Prostate gland (tissue), 2 donors: Measurements from ENCODE around the gene PADI6. TPM values are rescaled to one million over a fixed set of nuclear protein-coding genes. Genes with fewer than 3 reads are reported as not detected.

Experiments
- DNase-seq: peaks from one replicate; pipeline ENCODE4 v3.0.0-alpha.2; 2019; ENCODE audit warnings: low spot score
- H3K27ac ChIP-seq, 2 donors: fragments of 200-600 bp; sonication (generic); 2 replicates each; pipeline ENCODE4 v1.5.1; 2017 to 2019
- H3K27me3 ChIP-seq: fragments of 200-600 bp; sonication (generic); replicated peaks from 2 replicates; pipeline ENCODE4 v1.5.1; 2019; ENCODE audit not compliant: insufficient read depth
- H3K36me3 ChIP-seq, 2 donors: fragments of 200-600 bp; sonication (generic); 1 replicate in 1 of 2; 2 replicates in 1 of 2; pipeline versions ENCODE4 v1.5.1 to v1.8.1; 2017 to 2019
- H3K4me1 ChIP-seq: fragments of 200-600 bp; sonication (generic); replicated peaks from 2 replicates; pipeline ENCODE4 v1.5.1; 2019
- H3K4me3 ChIP-seq, 2 donors: fragments of 200-600 bp; sonication (generic); 2 replicates each; pipeline ENCODE4 v1.5.1; 2017 to 2019
- H3K9me3 ChIP-seq: fragments of 200-600 bp; sonication (generic); 2 replicates; pipeline ENCODE4 v1.5.1; 2017
- CTCF ChIP-seq, 4 experiments: fragments of 200-600 bp in 2 of 4; fragments of 450-650 bp in 2 of 4; sonication (generic) in 2 of 4; IDR thresholded peaks; 1 replicate in 3 of 4; 2 replicates in 1 of 4; pipeline ENCODE4 v1.5.1; 2016 to 2019; ENCODE audit warnings: antibody characterized with exemption in 4 of 4, mild to moderate bottlenecking in 2 of 4, moderate library complexity in 2 of 4
- POLR2A ChIP-seq: fragments of 450-650 bp; IDR thresholded peaks from one replicate; pipeline ENCODE4 v1.6.1; 2016; ENCODE audit warnings: antibody characterized with exemption, mild to moderate bottlenecking
- POLR2AphosphoS5 ChIP-seq: sonication (generic); formaldehyde crosslinking; IDR thresholded peaks from one replicate; pipeline ENCODE4 v1.6.1; 2017; ENCODE audit warnings: antibody characterized with exemption
- WGBS: methylation state at CpG from one replicate; pipeline ENCODE4 v1.1.5; 2018; 5-methylcytosine and 5-hydroxymethylcytosine counted together
- intact Hi-C: fragments of 100-400 bp; cut with DNase I; formaldehyde crosslinking; loops from one replicate; pipeline ENCODE4 v1.14.2; 2022
- total RNA-seq, 2 donors: library from RNA; depleted of rRNA; stranded (reverse); fragments of >200 nt; gene quantifications; one replicate each; pipeline ENCODE4 v1.1.0, GENCODE V29; 2016

PADI6 gene
- total RNA-seq, 2 donors from 2014 or later, result not detected

DNA sequence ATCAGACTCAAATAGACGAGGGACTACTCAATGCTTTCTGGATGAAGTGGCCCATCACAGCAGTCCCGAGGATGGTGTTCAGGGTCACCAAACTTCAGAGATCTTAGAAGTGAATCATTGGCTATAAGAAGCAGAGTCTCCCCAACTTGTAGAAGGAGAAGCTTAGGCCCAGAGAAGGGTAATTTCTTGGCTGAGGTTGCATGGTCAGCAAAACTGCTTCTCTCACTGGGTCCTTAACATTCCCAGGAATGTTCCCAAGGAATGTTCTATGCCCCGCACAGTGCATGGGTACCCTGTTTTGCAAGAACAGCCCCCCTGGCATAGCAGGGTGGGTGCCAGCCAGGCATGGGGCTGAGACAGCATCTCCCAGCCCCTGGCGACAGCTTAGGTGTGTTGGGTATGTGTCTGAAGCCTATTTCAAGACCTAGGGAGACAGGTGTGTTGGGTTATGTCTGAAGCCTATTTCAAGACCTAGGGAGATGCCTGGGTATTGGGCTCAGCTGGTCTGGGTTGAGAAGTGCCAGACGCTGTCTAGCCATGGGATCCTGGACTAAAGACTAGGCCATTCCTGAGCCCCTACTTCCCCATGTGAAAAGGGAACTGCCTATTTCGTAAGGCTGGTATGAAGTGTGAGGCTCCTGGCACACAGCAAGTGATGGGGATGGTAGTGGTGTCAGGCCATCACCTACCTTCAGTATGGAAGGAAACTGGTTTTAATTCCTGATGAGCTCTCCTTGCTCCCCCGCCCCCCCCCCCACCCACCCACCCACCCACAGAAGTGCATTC, 26.1 kb downstream of the PADI6 start:
- no peak overlapping the region for H3K4me3 ChIP-seq
- intact Hi-C loops, result no loop called here
- no peak for DNase-seq
- TF ChIP-seq POLR2A (no peak), CTCF (IDR thresholded peaks at IDR 0.05) (no peak), POLR2AphosphoS5 (no peak)
- H3K9me3 ChIP-seq, result no peaks in the 10 kb centered on the region
- no peak overlapping the region for H3K27ac ChIP-seq
- 82% methylated on average over 7 of the region's 7 CpGs for WGBS
- H3K4me1 ChIP-seq, result peaks cover 3% of the 10 kb centered on the region
- H3K27me3 ChIP-seq, result no peaks in the 10 kb centered on the region
- H3K36me3 ChIP-seq, result no peaks in the 10 kb centered on the region

DNA sequence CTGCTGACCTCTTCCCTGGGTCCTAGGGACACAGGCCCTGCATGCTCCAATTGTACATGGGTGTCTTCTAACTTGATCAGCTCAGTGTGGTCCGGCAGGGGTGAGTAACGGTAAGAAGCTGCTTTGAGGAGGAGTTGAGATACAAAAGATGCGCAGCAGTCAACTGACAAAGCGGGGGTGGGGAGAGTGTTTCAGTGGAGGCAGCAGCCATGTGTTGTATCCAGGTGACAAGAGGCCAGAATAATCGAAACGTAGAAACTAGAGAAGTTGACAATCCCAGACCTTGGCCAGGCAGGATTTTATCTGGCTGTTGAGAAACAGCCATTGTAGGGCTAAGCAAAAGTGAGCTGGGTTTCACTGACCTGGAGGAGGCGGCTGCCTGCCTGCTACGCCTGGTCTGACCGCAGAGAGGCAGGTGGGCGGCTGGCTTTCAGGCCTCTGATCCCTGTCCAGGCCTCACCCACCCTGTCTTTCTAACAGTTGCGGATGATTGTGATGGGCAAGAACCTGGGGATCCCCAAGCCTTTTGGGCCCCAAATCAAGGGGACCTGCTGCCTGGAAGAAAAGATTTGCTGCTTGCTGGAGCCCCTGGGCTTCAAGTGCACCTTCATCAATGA, 28.8 kb downstream of the PADI6 start:
- H3K9me3 ChIP-seq, result no peaks in the 10 kb centered on the region
- H3K27me3 ChIP-seq, result no peaks in the 10 kb centered on the region
- H3K27ac ChIP-seq, result no peak overlapping the region
- TF ChIP-seq CTCF (IDR thresholded peaks at IDR 0.05) (no peak), POLR2AphosphoS5 (no peak), POLR2A (no peak)
- intact Hi-C loops, result no loop called here
- H3K4me1 ChIP-seq, result peaks cover 3% of the 10 kb centered on the region
- whole genome bisulfite sequencing, result 88% methylated on average over 10 of the region's 11 CpGs
- no peak overlapping the region for H3K4me3 ChIP-seq
- DNase-seq, result no peak
- H3K36me3 ChIP-seq, result no peaks in the 10 kb centered on the region

DNA sequence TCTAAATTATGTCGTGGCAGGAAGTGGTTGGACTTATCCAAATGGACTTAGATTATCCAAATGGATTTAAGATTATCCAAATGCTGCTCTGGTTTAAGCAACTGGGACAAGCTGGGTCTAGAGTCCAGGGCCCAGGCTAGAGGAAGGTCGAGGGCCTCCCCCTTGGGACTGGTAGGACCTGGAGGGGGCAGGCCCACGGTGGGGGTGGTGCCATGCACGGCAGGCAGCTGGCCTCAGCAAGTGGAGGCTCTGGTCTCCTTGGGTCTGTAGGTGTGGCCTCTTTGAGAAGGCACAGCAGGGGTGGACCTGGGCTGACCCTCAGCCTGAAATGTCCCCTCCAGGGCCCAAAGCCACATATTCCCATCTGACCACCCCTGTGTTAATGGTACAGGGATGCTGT, 29.8 kb downstream of the PADI6 start:
- Histone ChIP-seq H3K4me3 (no peak overlapping the region), H3K9me3 (no peaks in the 10 kb centered on the region), H3K27me3 (no peaks in the 10 kb centered on the region), H3K27ac (no peak overlapping the region), H3K36me3 (no peaks in the 10 kb centered on the region), H3K4me1 (peaks cover 3% of the 10 kb centered on the region)
- TF ChIP-seq CTCF (IDR thresholded peaks at IDR 0.05), result no peak
- no peak for TF ChIP-seq POLR2A
- TF ChIP-seq POLR2AphosphoS5, result no peak
- 77% methylated on average over 3 of the region's 4 CpGs for WGBS
- intact Hi-C loops, result no loop called here
- DNase-seq, result no peak

DNA sequence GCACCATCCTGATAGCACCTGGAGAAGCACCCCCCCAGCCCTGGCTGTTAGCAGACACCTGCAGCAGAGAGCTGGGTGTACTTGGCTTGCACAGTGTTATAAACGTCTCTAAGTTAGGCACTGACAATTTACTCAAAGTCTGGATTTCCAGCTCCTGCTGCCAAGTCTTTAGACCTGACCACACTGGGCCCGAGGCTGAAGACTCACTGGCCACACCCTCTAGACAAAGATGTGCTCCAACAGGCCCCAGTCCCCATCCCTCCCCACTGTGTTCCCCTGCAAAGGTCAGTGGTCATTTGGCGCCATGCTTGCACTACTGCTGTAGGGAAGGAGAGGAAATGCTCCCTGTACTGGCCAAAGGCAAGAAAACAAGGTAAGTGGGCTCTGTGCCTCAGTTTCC, 31.1 kb downstream of the PADI6 start:
- intact Hi-C loops, result no loop called here
- peak; percentile 44 for DNase-seq
- no peaks in the 10 kb centered on the region for H3K9me3 ChIP-seq
- H3K36me3 ChIP-seq, result no peaks in the 10 kb centered on the region
- TF ChIP-seq POLR2AphosphoS5 (no peak), POLR2A (no peak), CTCF (IDR thresholded peaks at IDR 0.05) (no peak)
- 33% methylated on average over 3 of the region's 3 CpGs for WGBS
- H3K4me3 ChIP-seq, result no peak overlapping the region
- H3K27ac ChIP-seq, result no peak overlapping the region
- H3K27me3 ChIP-seq, result no peaks in the 10 kb centered on the region
- peaks cover 3% of the 10 kb centered on the region for H3K4me1 ChIP-seq
